Mucosa of descending colon (tissue), 3 donors: ENCODE measurements around the gene PTPRT. TPM values are rescaled to one million over a fixed set of nuclear protein-coding genes. Genes with fewer than 3 reads are reported as not detected.

Source experiments
- ATAC-seq: fragments of 200-7000 bp; cut with Tn5 transposase; one replicate; pipeline ENCODE4 v1.9.1; 2020; ENCODE audit warnings: mild to moderate bottlenecking, moderate library complexity
- DNase-seq, 3 donors: peaks; one replicate each; pipeline ENCODE4 v3.0.0-alpha.2; 2020
- H3K36me3 ChIP-seq: fragments of 200-600 bp; one replicate; pipeline ENCODE4 v1.8.0; 2021; ENCODE audit warnings: low read depth, mild to moderate bottlenecking
- H3K4me1 ChIP-seq: fragments of 200-600 bp; one replicate; pipeline ENCODE4 v1.8.0; 2021; ENCODE audit warnings: low read depth, mild to moderate bottlenecking
- H3K4me3 ChIP-seq: fragments of 200-600 bp; one replicate; pipeline ENCODE4 v1.8.0; 2021; ENCODE audit warnings: mild to moderate bottlenecking
- H3K9me3 ChIP-seq: fragments of 200-600 bp; one replicate; pipeline ENCODE4 v1.8.0; 2021; ENCODE audit warnings: mild to moderate bottlenecking
- CTCF ChIP-seq: fragments of 200-600 bp; IDR thresholded peaks from one replicate; pipeline ENCODE4 v1.8.0; 2022; ENCODE audit warnings: antibody characterized with exemption, mild to moderate bottlenecking
- intact Hi-C, 2 donors: fragments of 100-400 bp; cut with DNase I in 1 of 2; cut with micrococcal nuclease in 1 of 2; formaldehyde crosslinking; loops; one replicate each; pipeline versions ENCODE4 v1.11.0 to v1.11.1; 2022; cut with DNase I, micrococcal nuclease
- total RNA-seq, 3 donors: library from RNA; stranded (reverse); fragmentation: NEBNext Ultra II Directional in 2 of 3; extraction: Animal tissue kit (Norgen Biotek cat#: 25700) in 2 of 3; gene quantifications; one replicate each; pipeline versions ENCODE4 v1.2.1 to v1.2.4, GENCODE V29; 2021 to 2023
- donor health status: DM: no; HTN: no; CAD: no; lungs with moderate emphysema.
- donor health status: DM: no; HTN: no; CAD: no.
- donor health status: DM: no; HTN: yes; CAD: no.

The PTPRT gene
- total RNA-seq, 3 donors from 2014 or later, result 0.19 to 0.43 (median 0.38) TPM

- Histone ChIP-seq H3K4me1 (no peaks in the 10 kb centered on the region), H3K36me3 (no peaks in the 10 kb centered on the region), H3K9me3 (no peaks in the 10 kb centered on the region), H3K4me3 (no peak overlapping the region)
- ATAC-seq (no peak), DNase-seq (no peak)
- intact Hi-C loops, result no loop called here
- TF ChIP-seq CTCF, result no peak
Observed at GRCh38 chr20:43055181-43055884, 134.4 kb downstream of the PTPRT start.

GRCh38 chr20:43052532-43052931 is 137.2 kb downstream of the PTPRT start:
- ATAC-seq, result no peak
- Histone ChIP-seq H3K9me3 (no peaks in the 10 kb centered on the region), H3K4me1 (no peaks in the 10 kb centered on the region), H3K36me3 (no peaks in the 10 kb centered on the region), H3K4me3 (no peak overlapping the region)
- TF ChIP-seq CTCF, result no peak
- intact Hi-C loops, result no loop called here
- no peak for DNase-seq

- Histone ChIP-seq H3K9me3 (no peaks in the 10 kb centered on the region), H3K4me3 (no peak overlapping the region), H3K36me3 (no peaks in the 10 kb centered on the region), H3K4me1 (no peaks in the 10 kb centered on the region)
- no peak for DNase-seq
- no peak for TF ChIP-seq CTCF
- no peak for ATAC-seq
- intact Hi-C loops, result no loop called here
Observed at GRCh38 chr20:43046966-43047365, 142.7 kb downstream of the PTPRT start.

- DNase-seq (no peak), ATAC-seq (no peak)
- no peaks in the 10 kb centered on the region for H3K9me3 ChIP-seq
- intact Hi-C loops, result no loop called here
- no peaks in the 10 kb centered on the region for H3K36me3 ChIP-seq
- H3K4me3 ChIP-seq, result no peak overlapping the region
- no peak for TF ChIP-seq CTCF
- no peaks in the 10 kb centered on the region for H3K4me1 ChIP-seq
Observed at GRCh38 chr20:43043887-43044286, 145.8 kb downstream of the PTPRT start.

GRCh38 chr20:43040427-43040826 is 149.3 kb downstream of the PTPRT start:
- DNase-seq, result peak in 1 of 3 donors; percentile 4
- no peak for TF ChIP-seq CTCF
- no peak for ATAC-seq
- intact Hi-C loops, result no loop called here
- Histone ChIP-seq H3K4me1 (no peaks in the 10 kb centered on the region), H3K9me3 (no peaks in the 10 kb centered on the region), H3K4me3 (no peak overlapping the region), H3K36me3 (no peaks in the 10 kb centered on the region)
